GM23248 (cell line): ENCODE results near the gene ARHGAP24. TPM values are rescaled to one million over a fixed set of nuclear protein-coding genes. Genes with fewer than 3 reads are reported as not detected.
A peak's percentile ranks its signal among the peaks of the same experiment; 100 is the strongest.
"Not testable (repeated sequence)": the region's sequence is repeated elsewhere in the genome, so short reads cannot be mapped to it uniquely, and the experiment has no call there.

Source experiments
- DNase-seq: peaks from one replicate; pipeline ENCODE4 v3.0.0-alpha.2; 2015
- H2AFZ ChIP-seq: fragments of 200-600 bp; sonication (generic); 2 replicates; pipeline ENCODE4 v1.6.1; 2016; ENCODE audit warnings: antibody characterized with exemption
- H3F3A ChIP-seq: fragments of 200-600 bp; sonication (generic); 2 replicates; pipeline ENCODE4 v1.6.1; 2016; ENCODE audit warnings: mild to moderate bottlenecking, antibody characterized with exemption, mixed run types; ENCODE audit not compliant: insufficient read depth
- H3K27ac ChIP-seq: fragments of 200-600 bp; sonication (generic); 2 replicates; pipeline ENCODE4 v1.5.1; 2016; ENCODE audit warnings: mild to moderate bottlenecking
- H3K27me3 ChIP-seq: fragments of 200-600 bp; sonication (generic); replicated peaks from 2 replicates; pipeline ENCODE4 v1.6.1; 2016; ENCODE audit warnings: mild to moderate bottlenecking; ENCODE audit not compliant: insufficient read depth
- H3K36me3 ChIP-seq: fragments of 200-600 bp; sonication (generic); 2 replicates; pipeline ENCODE4 v1.6.1; 2016; ENCODE audit warnings: low read depth, mild to moderate bottlenecking
- H3K4me1 ChIP-seq: fragments of 200-600 bp; sonication (generic); 2 replicates; pipeline ENCODE4 v1.6.1; 2016; ENCODE audit warnings: mild to moderate bottlenecking; ENCODE audit not compliant: insufficient read depth
- H3K4me2 ChIP-seq: fragments of 200-600 bp; sonication (generic); one replicate; pipeline ENCODE4 v1.6.1; 2016; ENCODE audit warnings: mild to moderate bottlenecking; ENCODE audit not compliant: unreplicated experiment
- H3K4me3 ChIP-seq: fragments of 200-600 bp; sonication (generic); 2 replicates; pipeline ENCODE4 v1.5.1; 2016; ENCODE audit warnings: mild to moderate bottlenecking
- H3K79me2 ChIP-seq: fragments of 200-600 bp; sonication (generic); 2 replicates; pipeline ENCODE4 v1.6.1; 2016; ENCODE audit warnings: mild to moderate bottlenecking; ENCODE audit not compliant: insufficient read depth
- H3K9ac ChIP-seq: fragments of 200-600 bp; sonication (generic); 2 replicates; pipeline ENCODE4 v1.6.1; 2016; ENCODE audit warnings: mild to moderate bottlenecking
- H3K9me2 ChIP-seq: fragments of 200-600 bp; sonication (generic); 2 replicates; pipeline ENCODE4 v1.6.1; 2016; ENCODE audit warnings: mixed run types, mild to moderate bottlenecking, moderate library complexity; ENCODE audit not compliant: insufficient read depth
- H3K9me3 ChIP-seq: fragments of 200-600 bp; sonication (generic); one replicate; pipeline ENCODE4 v1.6.1; 2017; ENCODE audit warnings: low read depth
- H4K20me1 ChIP-seq: fragments of 200-600 bp; sonication (generic); 2 replicates; pipeline ENCODE4 v1.6.0; 2016; ENCODE audit not compliant: insufficient read depth
- EZH2 ChIP-seq: fragments of 200-600 bp; sonication (generic); IDR thresholded peaks from 2 replicates; pipeline ENCODE4 v1.6.1; 2018; ENCODE audit warnings: antibody characterized with exemption, mild to moderate bottlenecking; ENCODE audit not compliant: insufficient read depth, poor library complexity, severe bottlenecking
- EZH2phosphoT487 ChIP-seq: fragments of 200-600 bp; sonication (generic); IDR thresholded peaks from 2 replicates; pipeline ENCODE4 v1.6.1; 2018; ENCODE audit warnings: antibody characterized with exemption, moderate library complexity, mild to moderate bottlenecking, low read depth; ENCODE audit not compliant: insufficient read depth
- WGBS, 2 experiments: methylation state at CpG; one replicate each; pipeline ENCODE4 v1.1.6; 2015 to 2017; ENCODE audit warnings: low lambda C conversion rate in 2 of 2, low coverage in 1 of 2; ENCODE audit errors: missing lambda C conversion rate in 2 of 2; 5-methylcytosine and 5-hydroxymethylcytosine counted together
- in situ Hi-C: fragments of 300-500 bp; cut with MboI; formaldehyde crosslinking; loops from 2 replicates; pipeline ENCODE4 v1.15.0; 2020
- polyA plus RNA-seq: library from polyadenylated mRNA; unstranded; fragments of >200 nt; fragmentation: Nextera tagmentation; extraction: Ambion mirVana; gene quantifications from 2 replicates; pipeline ENCODE4 v1.2.1, GENCODE V29; 2016
- total RNA-seq: library from RNA; depleted of rRNA; stranded (reverse); fragments of >200 nt; shearing (Covaris generic); gene quantifications from 2 replicates; pipeline ENCODE4 v1.2.3, GENCODE V29; 2014

The ARHGAP24 gene
- total and polyA plus RNA-seq, 2 experiments from 2014 or later = 24.1 to 31.6 TPM

GRCh38 chr4:85808864-85809263 lies 333.9 kb downstream of the ARHGAP24 start:
- in situ Hi-C loops = loop anchor here (25.0 kb wide), 1 partner anchor 403 kb away; no protein-coding TSS in a partner anchor
- no peak for DNase-seq
- H3K4me3 ChIP-seq = no peak overlapping the region
- H3K4me2 ChIP-seq = peak overlapping the region; percentile 57
- no peak overlapping the region for H3K9ac ChIP-seq
- no peaks in the 10 kb centered on the region for H3K36me3 ChIP-seq
- no peaks in the 10 kb centered on the region for H4K20me1 ChIP-seq
- H3F3A ChIP-seq = peaks cover 19% of the 10 kb centered on the region; the same call in 1 of the 2 replicates
- peaks cover 90% of the 10 kb centered on the region for H3K79me2 ChIP-seq
- no peaks in the 10 kb centered on the region for H3K27me3 ChIP-seq
- peaks cover 37% of the 10 kb centered on the region for H3K4me1 ChIP-seq
- no peaks in the 10 kb centered on the region for H3K9me3 ChIP-seq
- TF ChIP-seq EZH2 = no peak
- no peak for TF ChIP-seq EZH2phosphoT487
- H3K27ac ChIP-seq = peak overlapping the region; percentile 64; the same call in 1 of the 2 replicates
- H3K9me2 ChIP-seq = no peaks in the 10 kb centered on the region
- no peak overlapping the region for H2AFZ ChIP-seq

- no peak overlapping the region for H2AFZ ChIP-seq
- peaks cover 23% of the 10 kb centered on the region for H3K4me1 ChIP-seq
- no peaks in the 10 kb centered on the region for H3K9me2 ChIP-seq
- H4K20me1 ChIP-seq = no peaks in the 10 kb centered on the region
- H3K9me3 ChIP-seq = no peaks in the 10 kb centered on the region
- DNase-seq = peak; percentile 15
- H3K27me3 ChIP-seq = no peaks in the 10 kb centered on the region
- WGBS, 2 experiments = 71 to 77% methylated on average over 4 of the region's 4 CpGs
- no peak overlapping the region for H3K9ac ChIP-seq
- TF ChIP-seq EZH2phosphoT487 (no peak), EZH2 (no peak)
- H3K4me3 ChIP-seq = no peak overlapping the region
- in situ Hi-C loops = loop anchor here (25.0 kb wide), 1 partner anchor 400 kb away; no protein-coding TSS in a partner anchor
- H3K27ac ChIP-seq = no peak overlapping the region
- no peaks in the 10 kb centered on the region for H3K36me3 ChIP-seq
- peaks cover 100% of the 10 kb centered on the region for H3K79me2 ChIP-seq
- H3K4me2 ChIP-seq = no peak overlapping the region
- H3F3A ChIP-seq = peaks cover 13% of the 10 kb centered on the region; the same call in 1 of the 2 replicates
These were observed 337.8 kb downstream of the ARHGAP24 start for GRCh38 chr4:85812776-85813175.

GRCh38 chr4:85815796-85816459 lies 341.0 kb downstream of the ARHGAP24 start:
- Histone ChIP-seq H2AFZ (no peak overlapping the region), H3K79me2 (peaks cover 100% of the 10 kb centered on the region), H3K4me1 (peaks cover 11% of the 10 kb centered on the region), H3K27ac (no peak overlapping the region), H4K20me1 (no peaks in the 10 kb centered on the region), H3K4me2 (no peak overlapping the region), H3F3A (no peaks in the 10 kb centered on the region), H3K9me2 (no peaks in the 10 kb centered on the region), H3K4me3 (no peak overlapping the region), H3K9me3 (no peaks in the 10 kb centered on the region), H3K27me3 (no peaks in the 10 kb centered on the region), H3K36me3 (peaks cover 5% of the 10 kb centered on the region), H3K9ac (no peak overlapping the region)
- WGBS, 2 experiments = 88 to 92% methylated on average over 7 of the region's 7 CpGs
- TF ChIP-seq EZH2 (no peak), EZH2phosphoT487 (no peak)
- DNase-seq = no peak
- in situ Hi-C loops = loop anchor here (25.0 kb wide), 1 partner anchor 396 kb away; no protein-coding TSS in a partner anchor

- Histone ChIP-seq H4K20me1 (no peaks in the 10 kb centered on the region), H3K36me3 (peaks cover 5% of the 10 kb centered on the region), H3K27me3 (no peaks in the 10 kb centered on the region), H3K9ac (no peak overlapping the region), H3K4me1 (peaks cover 12% of the 10 kb centered on the region), H3K4me2 (no peak overlapping the region), H3K79me2 (peaks cover 99% of the 10 kb centered on the region), H3K27ac (no peak overlapping the region), H3K9me3 (no peaks in the 10 kb centered on the region), H2AFZ (no peak overlapping the region), H3K9me2 (no peaks in the 10 kb centered on the region), H3F3A (peaks cover 8% of the 10 kb centered on the region; the same call in 1 of the 2 replicates), H3K4me3 (no peak overlapping the region)
- DNase-seq = no peak
- TF ChIP-seq EZH2phosphoT487 (no peak), EZH2 (no peak)
- in situ Hi-C loops = loop anchor here (25.0 kb wide), 1 partner anchor 394 kb away; no protein-coding TSS in a partner anchor
- 95 to 96% methylated on average over 3 of the region's 3 CpGs for WGBS, 2 experiments
These were observed 343.8 kb downstream of the ARHGAP24 start for GRCh38 chr4:85818700-85819099.

GRCh38 chr4:85820101-85820500 lies 345.2 kb downstream of the ARHGAP24 start:
- not testable (repeated sequence) for H3K27me3 ChIP-seq, DNase-seq, H3K9me2 ChIP-seq, H3K36me3 ChIP-seq, H2AFZ ChIP-seq, H3K9ac ChIP-seq, H3K27ac ChIP-seq, H3K4me3 ChIP-seq, H3F3A ChIP-seq, H3K4me2 ChIP-seq, H4K20me1 ChIP-seq, H3K9me3 ChIP-seq
- in situ Hi-C loops = loop anchor here (25.0 kb wide), 1 partner anchor 392 kb away; no protein-coding TSS in a partner anchor
- Histone ChIP-seq H3K4me1 (peaks cover 22% of the 10 kb centered on the region), H3K79me2 (peaks cover 99% of the 10 kb centered on the region)
